ENCODE results near the gene OAT. TPM values are rescaled to one million over a fixed set of nuclear protein-coding genes. Genes with fewer than 3 reads are reported as not detected.

Gene OAT
- polyA plus RNA-seq, 1 of the 3 experiments (the other 2 are of a cell fraction): 65.7 TPM

DNA sequence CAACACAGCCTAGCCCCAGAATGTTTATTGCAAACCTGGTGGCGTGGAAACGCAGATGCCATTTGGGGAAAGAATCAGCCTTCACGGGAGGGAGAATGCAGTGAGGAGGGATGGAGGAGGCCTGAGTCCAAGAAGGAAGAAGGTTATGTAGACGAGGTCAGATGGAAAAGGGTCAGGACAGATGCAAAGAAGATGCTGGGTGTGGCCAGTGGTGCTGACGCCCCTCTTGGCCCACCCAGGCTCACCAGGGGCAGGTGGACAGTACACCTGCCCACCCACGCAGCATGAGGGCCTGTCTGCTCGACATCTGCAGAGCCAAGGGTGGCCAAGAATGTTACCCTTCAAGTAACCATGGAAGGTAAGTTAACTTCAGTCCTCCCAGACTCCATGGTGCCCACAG lies 40.5 kb downstream of the OAT start:
- no peaks in the 10 kb centered on the region for H3K79me2 ChIP-seq (ENCODE audit: insufficient read depth)
- POLR2A ChIA-PET: no interaction called here
- no peaks in the 10 kb centered on the region for H3K27me3 ChIP-seq (ENCODE audit: insufficient read depth)
- H3K9ac ChIP-seq: no peak overlapping the region
- no peaks in the 10 kb centered on the region for H3K9me2 ChIP-seq
- no peak overlapping the region for H3K27ac ChIP-seq (ENCODE audit: low read depth in 2 of 2, low read length in 1 of 2)
- H3K9me3 ChIP-seq: no peaks in the 10 kb centered on the region
- CTCF ChIA-PET: interaction anchor here (2.6 to 20.8 kb wide), 2 partner anchors 11 to 381 kb away, joined by 15 to 520 read pairs; no protein-coding TSS in a partner anchor
- no peak overlapping the region for H2AFZ ChIP-seq (ENCODE audit: low read depth)
- TF ChIP-seq NRF1 (IDR thresholded peaks at IDR 0.05; ENCODE audit: low read depth, low read length) (no peak), SMC3 (IDR thresholded peaks at IDR 0.05; ENCODE audit: low read depth, low read length) (no peak), POLR2AphosphoS5 (IDR thresholded peaks at IDR 0.05; ENCODE audit: low read depth, low read length) (no peak), YY1 (IDR thresholded peaks at IDR 0.05; ENCODE audit: low read depth) (no peak), TEAD4 (IDR thresholded peaks at IDR 0.05; ENCODE audit: borderline replicate concordance, insufficient read depth) (no peak)
- H3K36me3 ChIP-seq (replicated peaks in 1 of 2; ENCODE audit: control insufficient read depth in 1 of 2, insufficient read depth in 2 of 2, low read length in 1 of 2): no peaks in the 10 kb centered on the region
- H3F3A ChIP-seq (replicated peaks; ENCODE audit: insufficient read depth): no peaks in the 10 kb centered on the region
- WGBS (ENCODE audit: low lambda C conversion rate): 46% methylated on average over 7 of the region's 7 CpGs
- no peak for DNase-seq
- no peak overlapping the region for H3K4me3 ChIP-seq (ENCODE audit: low read depth in 2 of 2, low read length in 1 of 2)
- no peaks in the 10 kb centered on the region for H4K20me1 ChIP-seq (ENCODE audit: insufficient read depth)
- no peaks in the 10 kb centered on the region for H3K4me1 ChIP-seq (ENCODE audit: control insufficient read depth in 1 of 2, insufficient read depth in 2 of 2, low read depth in 1 of 2, low read length in 1 of 2)
- H3K4me2 ChIP-seq: no peak overlapping the region

DNA sequence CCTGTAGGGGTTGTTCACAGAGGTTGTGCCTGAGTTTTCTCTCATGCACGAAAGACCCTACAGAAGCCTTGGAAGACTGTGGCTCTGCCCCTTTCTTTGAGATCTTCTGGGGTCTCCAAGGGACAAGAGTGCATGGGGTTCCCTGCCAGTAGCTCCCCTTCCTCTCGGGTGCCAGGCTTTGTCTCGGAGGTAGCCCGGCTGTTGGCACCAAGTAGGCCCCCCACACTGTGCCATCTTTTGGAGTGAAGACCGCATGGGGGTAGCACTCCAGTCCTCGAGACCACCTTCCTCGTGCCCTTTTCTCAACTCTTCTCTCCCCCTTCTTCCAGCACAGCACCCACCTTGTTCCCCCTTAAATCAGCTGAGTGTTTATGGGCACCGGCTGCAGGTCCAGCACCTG lies 41.6 kb downstream of the OAT start:
- no peak overlapping the region for H2AFZ ChIP-seq (ENCODE audit: low read depth)
- H3K9me2 ChIP-seq: no peaks in the 10 kb centered on the region
- DNase-seq: no peak
- H3K4me1 ChIP-seq (ENCODE audit: control insufficient read depth in 1 of 2, insufficient read depth in 2 of 2, low read depth in 1 of 2, low read length in 1 of 2): no peaks in the 10 kb centered on the region
- POLR2A ChIA-PET: no interaction called here
- TF ChIP-seq JUND (IDR thresholded peaks at IDR 0.05) (no peak), CHD2 (IDR thresholded peaks at IDR 0.05; ENCODE audit: low read length, partially characterized antibody) (no peak), SMC3 (IDR thresholded peaks at IDR 0.05; ENCODE audit: low read depth, low read length) (no peak), FOXM1 (IDR thresholded peaks at IDR 0.05; ENCODE audit: low read depth) (no peak), RCOR1 (IDR thresholded peaks at IDR 0.05; ENCODE audit: low read length) (no peak), GATA2 (CRISPR knock-in tag; IDR thresholded peaks at IDR 0.05) (no peak), POLR2AphosphoS5 (IDR thresholded peaks at IDR 0.05; ENCODE audit: low read depth, low read length) (no peak), TEAD4 (IDR thresholded peaks at IDR 0.05; ENCODE audit: borderline replicate concordance, insufficient read depth) (no peak)
- TF ChIP-seq, protein P1, sequence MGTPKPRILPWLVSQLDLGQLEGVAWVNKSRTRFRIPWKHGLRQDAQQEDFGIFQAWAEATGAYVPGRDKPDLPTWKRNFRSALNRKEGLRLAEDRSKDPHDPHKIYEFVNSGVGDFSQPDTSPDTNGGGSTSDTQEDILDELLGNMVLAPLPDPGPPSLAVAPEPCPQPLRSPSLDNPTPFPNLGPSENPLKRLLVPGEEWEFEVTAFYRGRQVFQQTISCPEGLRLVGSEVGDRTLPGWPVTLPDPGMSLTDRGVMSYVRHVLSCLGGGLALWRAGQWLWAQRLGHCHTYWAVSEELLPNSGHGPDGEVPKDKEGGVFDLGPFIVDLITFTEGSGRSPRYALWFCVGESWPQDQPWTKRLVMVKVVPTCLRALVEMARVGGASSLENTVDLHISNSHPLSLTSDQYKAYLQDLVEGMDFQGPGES (IDR thresholded peaks at IDR 0.05; ENCODE audit: low read depth, low read length): no peak
- TF ChIP-seq, protein P2, sequence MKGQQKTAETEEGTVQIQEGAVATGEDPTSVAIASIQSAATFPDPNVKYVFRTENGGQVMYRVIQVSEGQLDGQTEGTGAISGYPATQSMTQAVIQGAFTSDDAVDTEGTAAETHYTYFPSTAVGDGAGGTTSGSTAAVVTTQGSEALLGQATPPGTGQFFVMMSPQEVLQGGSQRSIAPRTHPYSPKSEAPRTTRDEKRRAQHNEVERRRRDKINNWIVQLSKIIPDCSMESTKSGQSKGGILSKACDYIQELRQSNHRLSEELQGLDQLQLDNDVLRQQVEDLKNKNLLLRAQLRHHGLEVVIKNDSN (IDR thresholded peaks at IDR 0.05; ENCODE audit: borderline replicate concordance, low read depth): no peak
- H3K27ac ChIP-seq (ENCODE audit: low read depth in 2 of 2, low read length in 1 of 2): no peak overlapping the region
- H3K4me3 ChIP-seq (ENCODE audit: low read depth in 2 of 2, low read length in 1 of 2): no peak overlapping the region
- CTCF ChIA-PET: interaction anchor here (2.3 to 20.8 kb wide), 2 partner anchors 12 to 380 kb away, joined by 7 to 520 read pairs; no protein-coding TSS in a partner anchor
- H3K79me2 ChIP-seq (ENCODE audit: insufficient read depth): no peaks in the 10 kb centered on the region
- no peaks in the 10 kb centered on the region for H3K36me3 ChIP-seq (replicated peaks in 1 of 2; ENCODE audit: control insufficient read depth in 1 of 2, insufficient read depth in 2 of 2, low read length in 1 of 2)
- 46% methylated on average over 7 of the region's 8 CpGs for WGBS (ENCODE audit: low lambda C conversion rate)
- H3K4me2 ChIP-seq: no peak overlapping the region
- H3F3A ChIP-seq (replicated peaks; ENCODE audit: insufficient read depth): no peaks in the 10 kb centered on the region
- no peaks in the 10 kb centered on the region for H3K27me3 ChIP-seq (ENCODE audit: insufficient read depth)
- H4K20me1 ChIP-seq (ENCODE audit: insufficient read depth): no peaks in the 10 kb centered on the region
- no peak overlapping the region for H3K9ac ChIP-seq
- no peaks in the 10 kb centered on the region for H3K9me3 ChIP-seq

Data from SK-N-SH (cell line).